GM10248 (cell line): ENCODE data around the gene POP7.

ENCODE experiments used
- CTCF ChIA-PET: fragments of 300-600 bp; sonication (Branson Sonifier 250); formaldehyde crosslinking; extraction: SDS; loops from one replicate; lab custom pipeline; 2021; ENCODE audit warnings: antibody characterized with exemption; lab: Yijun Ruan, JAX
- POLR2A ChIA-PET: fragments of 350-650 bp; sonication (Branson Sonifier 250); formaldehyde crosslinking; extraction: SDS; loops from one replicate; lab custom pipeline; 2020; ENCODE audit warnings: antibody characterized with exemption; lab: Yijun Ruan, JAX
- DNase-seq: peaks from one replicate; pipeline ENCODE4 v3.0.0; 2012; ENCODE audit errors: extremely low spot score
- TF ChIP-seq, protein P1 (sequence below): IDR thresholded peaks from 2 replicates; pipeline ENCODE4 v1.5.1; 2012; ENCODE audit warnings: mild to moderate bottlenecking, low read depth; ENCODE audit errors: extremely low read depth, missing control alignments, control extremely low read depth

The POP7 gene

DNA sequence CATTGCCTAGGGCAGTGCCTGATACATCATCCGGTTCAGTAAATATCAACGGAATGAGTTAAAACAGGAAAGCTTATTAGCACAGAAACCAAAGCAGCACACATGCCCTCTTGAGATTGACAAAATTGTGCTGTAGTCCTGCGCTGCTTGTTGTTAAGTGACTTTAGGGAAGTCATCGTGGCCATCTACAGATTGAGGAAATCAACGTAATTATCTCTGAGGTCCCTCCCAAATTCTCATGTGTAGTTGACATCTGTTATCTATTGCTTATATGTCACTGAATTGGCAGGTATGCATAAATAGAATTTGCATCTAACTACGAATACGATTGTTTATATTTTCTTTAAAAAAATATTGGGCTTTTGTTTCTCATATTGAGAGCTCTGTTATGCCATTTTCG, 35.8 kb upstream of the POP7 start:
- ChIA-PET POLR2A (no interaction called here), CTCF (interaction anchor here (1.6 to 1.7 kb wide), 2 partner anchors 36 kb away, joined by 4 to 5 read pairs; partner anchors contain the start of gene POP7)
- TF ChIP-seq, protein P1, sequence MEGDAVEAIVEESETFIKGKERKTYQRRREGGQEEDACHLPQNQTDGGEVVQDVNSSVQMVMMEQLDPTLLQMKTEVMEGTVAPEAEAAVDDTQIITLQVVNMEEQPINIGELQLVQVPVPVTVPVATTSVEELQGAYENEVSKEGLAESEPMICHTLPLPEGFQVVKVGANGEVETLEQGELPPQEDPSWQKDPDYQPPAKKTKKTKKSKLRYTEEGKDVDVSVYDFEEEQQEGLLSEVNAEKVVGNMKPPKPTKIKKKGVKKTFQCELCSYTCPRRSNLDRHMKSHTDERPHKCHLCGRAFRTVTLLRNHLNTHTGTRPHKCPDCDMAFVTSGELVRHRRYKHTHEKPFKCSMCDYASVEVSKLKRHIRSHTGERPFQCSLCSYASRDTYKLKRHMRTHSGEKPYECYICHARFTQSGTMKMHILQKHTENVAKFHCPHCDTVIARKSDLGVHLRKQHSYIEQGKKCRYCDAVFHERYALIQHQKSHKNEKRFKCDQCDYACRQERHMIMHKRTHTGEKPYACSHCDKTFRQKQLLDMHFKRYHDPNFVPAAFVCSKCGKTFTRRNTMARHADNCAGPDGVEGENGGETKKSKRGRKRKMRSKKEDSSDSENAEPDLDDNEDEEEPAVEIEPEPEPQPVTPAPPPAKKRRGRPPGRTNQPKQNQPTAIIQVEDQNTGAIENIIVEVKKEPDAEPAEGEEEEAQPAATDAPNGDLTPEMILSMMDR = no peak
- no peak for DNase-seq

DNA sequence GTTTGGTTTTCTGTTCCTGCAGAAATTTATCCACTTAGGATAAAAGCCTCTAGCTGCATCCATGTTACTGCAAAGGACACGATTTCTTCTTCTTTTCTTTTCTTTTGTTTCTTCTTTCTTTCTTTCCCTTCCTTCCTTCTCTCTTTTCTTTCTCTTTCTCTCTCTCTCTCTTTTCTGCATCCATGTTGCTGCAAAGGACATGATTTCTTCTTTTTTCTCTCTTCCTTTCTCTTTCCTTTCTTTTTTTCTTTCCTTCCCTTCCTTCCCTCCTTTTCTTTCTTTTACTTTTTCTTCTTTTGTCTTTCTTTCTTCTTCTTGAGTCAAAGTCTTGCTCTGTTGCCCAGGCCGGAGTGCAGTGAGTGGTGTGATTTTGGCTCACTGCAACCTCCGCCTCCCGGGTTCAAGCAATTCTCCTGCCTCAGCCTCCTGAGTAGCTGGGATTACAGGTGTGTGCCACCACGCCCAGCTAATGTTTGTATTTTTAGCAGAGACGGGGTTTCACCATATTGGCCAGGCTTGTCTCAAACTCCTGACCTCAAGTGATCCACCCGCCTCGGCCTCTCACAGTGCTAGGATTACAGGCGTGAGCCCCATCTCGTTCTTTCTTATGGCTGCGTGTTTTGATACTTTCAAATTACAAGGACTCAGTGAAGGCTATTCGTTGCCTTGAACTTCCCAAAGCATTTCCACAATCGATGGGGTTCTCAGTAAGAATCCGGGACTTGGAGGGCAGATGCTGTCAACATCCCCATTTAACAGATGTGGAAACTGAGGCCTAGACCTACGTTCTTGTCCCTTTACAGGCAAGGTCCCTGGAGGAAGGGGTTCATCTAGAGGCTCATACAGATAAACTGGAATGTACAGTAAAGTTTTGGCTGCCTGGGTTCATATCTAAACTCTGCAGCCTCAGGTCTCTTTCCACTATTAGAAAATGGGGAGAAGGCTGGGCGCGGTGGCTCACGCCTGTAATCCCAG, 34.3 kb upstream of the POP7 start:
- TF ChIP-seq, protein P1 = no peak

DNA sequence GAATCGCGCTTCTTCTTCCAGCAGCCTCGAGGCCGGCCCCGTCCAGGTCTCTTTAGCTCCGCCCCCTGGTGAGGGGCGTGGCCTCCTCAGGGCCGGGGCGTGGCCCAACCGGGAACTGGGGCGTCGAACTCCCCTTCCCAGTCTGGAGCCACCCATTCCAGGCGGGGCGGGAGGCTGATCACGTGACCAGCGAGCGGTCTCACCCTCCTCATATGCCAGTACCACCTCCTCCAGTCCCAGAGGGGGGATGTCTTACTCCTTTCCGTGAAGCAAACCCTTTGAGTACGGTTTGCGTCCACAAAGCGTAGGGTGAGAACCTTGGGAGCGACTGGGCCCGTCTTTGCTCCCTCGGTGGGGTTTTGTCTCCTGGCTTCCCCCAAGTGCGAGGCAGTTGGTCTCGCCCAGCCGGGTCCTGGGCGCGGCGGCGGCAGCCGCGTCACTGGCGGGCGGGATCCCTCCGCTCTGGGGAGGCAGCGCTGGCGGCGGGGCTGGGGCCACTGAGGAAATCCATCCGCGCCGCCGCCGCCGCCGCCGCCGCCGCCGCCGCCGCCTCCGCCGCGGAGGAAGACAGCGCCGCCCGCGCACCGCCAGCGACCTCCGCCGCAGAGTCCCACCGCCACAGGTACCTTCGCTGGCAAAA, 32.5 kb upstream of the POP7 start, which contains the start of gene GNB2:
Gene GNB2 (plus strand): TSS at position 439 of the 640 bp plus-strand sequence. CDS start 2,526 bp downstream, outside the sequence.
- peak; percentile 97 for DNase-seq
- TF ChIP-seq, protein P1 = no peak
- ChIA-PET POLR2A (interaction anchor here (0.5 to 1.0 kb wide), 2 partner anchors 9 to 87 kb away, joined by 3 read pairs; partner anchors contain the start of gene FBXO24), CTCF (interaction anchor here (0.6 to 1.5 kb wide), 5 partner anchors 17 to 110 kb away, joined by 3 to 5 read pairs (median 3); no protein-coding TSS in a partner anchor)

More for the DNA sequence above, 34.3 kb upstream of the POP7 start:
- ChIA-PET CTCF (interaction anchor here (1.5 to 1.7 kb wide), 2 partner anchors 34 to 42 kb away, joined by 4 to 5 read pairs; partner anchors contain the start of gene POP7), POLR2A (interaction anchor here (0.7 kb wide), 1 partner anchor 1362 kb away, joined by 3 read pairs; no protein-coding TSS in a partner anchor)
- DNase-seq = no peak

DNA sequence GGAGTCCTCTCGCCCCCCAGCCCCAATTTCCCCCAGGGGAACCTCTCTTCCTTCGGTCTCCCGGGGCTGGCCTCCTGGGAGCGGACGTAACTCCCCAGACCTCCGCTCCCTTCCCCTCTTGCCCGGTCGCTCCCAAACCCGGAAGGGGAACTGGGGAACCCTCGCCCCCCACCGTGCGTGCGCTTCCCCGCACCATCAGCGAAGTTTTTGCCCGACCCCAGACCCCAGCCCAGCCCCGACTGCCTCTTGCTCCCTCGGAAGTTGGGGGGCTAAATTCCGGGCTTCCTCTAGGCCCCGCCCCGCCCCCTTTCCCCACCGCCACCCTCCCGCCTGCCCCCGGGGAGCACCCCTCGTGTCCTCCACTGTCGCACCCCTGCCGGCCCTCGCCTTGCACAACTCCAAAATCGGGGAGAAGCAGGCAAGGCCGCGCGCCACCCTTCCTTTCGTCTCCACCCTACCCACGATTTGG, 31.9 kb upstream of the POP7 start:
- ChIA-PET CTCF (interaction anchor here (1.1 to 1.8 kb wide), 3 partner anchors 18 to 178 kb away, joined by 3 to 10 read pairs (median 9); partner anchors contain the start of genes POP7 and SLC12A9), POLR2A (no interaction called here)
- TF ChIP-seq, protein P1 = no peak
- DNase-seq = no peak

DNA sequence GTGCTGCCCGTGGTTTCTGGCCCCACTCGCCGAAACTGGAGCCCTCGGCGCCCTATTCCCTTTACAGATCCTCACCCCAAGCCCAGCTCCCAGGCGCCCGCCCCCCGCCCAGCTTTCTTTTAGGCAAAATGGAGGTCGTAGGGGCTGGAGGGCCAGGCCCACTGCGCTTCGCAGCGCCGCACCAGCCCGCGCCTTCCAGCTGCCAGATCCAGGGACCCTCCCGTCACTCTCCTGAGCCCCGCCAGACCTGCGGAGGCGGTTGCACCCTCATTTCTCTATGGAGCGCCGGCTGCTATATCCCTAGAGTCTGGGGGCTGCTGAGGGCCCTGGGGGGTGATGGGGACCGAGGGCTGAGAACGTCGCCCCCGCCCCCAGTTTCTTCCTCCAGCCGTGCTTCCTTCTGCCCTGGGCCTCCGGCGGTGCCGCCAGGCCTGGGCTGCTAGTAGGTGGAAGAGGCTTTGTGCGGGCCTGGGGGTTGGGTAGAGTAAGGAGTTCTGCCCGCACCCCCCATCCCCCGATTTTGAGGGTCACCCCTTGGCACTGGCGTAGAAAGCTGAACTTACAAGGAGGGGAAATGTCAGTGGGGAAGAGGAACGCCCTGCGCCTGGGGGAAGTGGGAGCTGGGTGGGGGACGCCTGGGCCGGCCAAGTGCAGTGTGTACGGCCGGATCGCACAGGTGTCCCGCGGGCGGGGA, 31.4 kb upstream of the POP7 start:
- DNase-seq = no peak
- ChIA-PET CTCF (interaction anchor here (0.6 to 1.8 kb wide), 4 partner anchors 18 to 267 kb away, joined by 3 to 10 read pairs (median 6); partner anchors contain the start of genes POP7 and SLC12A9), POLR2A (interaction anchor here (0.6 kb wide), 2 partner anchors 568 to 1266 kb away, joined by 5 to 12 read pairs; partner anchors contain the start of gene BUD31)
- TF ChIP-seq, protein P1 = no peak
